MM.1S (cell line): ENCODE results near the gene MACROD2.

Experiments used
- DNase-seq: peaks from one replicate; pipeline ENCODE4 v3.0.0-alpha.2; 2015
- H2AFZ ChIP-seq: fragments of 300-600 bp; sonication (generic); 2 replicates; pipeline ENCODE4 v1.6.0; 2016; ENCODE audit warnings: antibody characterized with exemption, low read length
- H3F3A ChIP-seq: fragments of 300-600 bp; sonication (generic); 2 replicates; pipeline ENCODE4 v1.6.1; 2016; ENCODE audit warnings: mild to moderate bottlenecking, antibody characterized with exemption, low read length, moderate library complexity, mixed read lengths; ENCODE audit not compliant: insufficient read depth
- H3K27ac ChIP-seq: fragments of 300-600 bp; sonication (generic); 2 replicates; pipeline ENCODE4 v1.5.1; 2016; ENCODE audit warnings: mild to moderate bottlenecking, low read length
- H3K27me3 ChIP-seq: fragments of 300-600 bp; sonication (generic); replicated peaks from 2 replicates; pipeline ENCODE4 v1.6.0; 2016; ENCODE audit warnings: low read length; ENCODE audit not compliant: insufficient read depth
- H3K36me3 ChIP-seq: fragments of 300-600 bp; sonication (generic); replicated peaks from 2 replicates; pipeline ENCODE4 v1.6.1; 2016; ENCODE audit warnings: mild to moderate bottlenecking, low read length, mixed read lengths; ENCODE audit not compliant: insufficient read depth
- H3K4me1 ChIP-seq: fragments of 300-600 bp; sonication (generic); 2 replicates; pipeline ENCODE4 v1.6.1; 2016; ENCODE audit warnings: low read length, mixed read lengths
- H3K4me2 ChIP-seq: fragments of 300-600 bp; sonication (generic); 2 replicates; pipeline ENCODE4 v1.6.0; 2016; ENCODE audit warnings: low read depth, low read length
- H3K4me3 ChIP-seq: fragments of 300-600 bp; sonication (generic); 2 replicates; pipeline ENCODE4 v1.5.1; 2016; ENCODE audit warnings: low read length, mixed read lengths
- H3K79me2 ChIP-seq: fragments of 300-600 bp; sonication (generic); 2 replicates; pipeline ENCODE4 v1.6.1; 2016; ENCODE audit warnings: mixed run types, low read length, mixed read lengths
- H3K9ac ChIP-seq: fragments of 300-600 bp; sonication (generic); 2 replicates; pipeline ENCODE4 v1.6.1; 2016; ENCODE audit warnings: low read length, mixed read lengths
- H3K9me2 ChIP-seq: fragments of 300-600 bp; sonication (generic); replicated peaks from 2 replicates; pipeline ENCODE4 v1.6.1; 2016; ENCODE audit warnings: mild to moderate bottlenecking, low read length, mixed read lengths; ENCODE audit not compliant: insufficient read depth
- H3K9me3 ChIP-seq: fragments of 300-600 bp; sonication (generic); replicated peaks from 2 replicates; pipeline ENCODE4 v1.6.1; 2016; ENCODE audit warnings: mild to moderate bottlenecking, low read length, mixed read lengths; ENCODE audit not compliant: insufficient read depth
- H4K20me1 ChIP-seq: fragments of 300-600 bp; sonication (generic); 2 replicates; pipeline ENCODE4 v1.6.1; 2016; ENCODE audit warnings: mild to moderate bottlenecking, low read length, moderate library complexity, mixed read lengths; ENCODE audit not compliant: insufficient read depth
- CTCF ChIP-seq: fragments of 300-600 bp; sonication (generic); IDR thresholded peaks from 2 replicates; pipeline ENCODE4 v1.5.1; 2016; ENCODE audit warnings: antibody characterized with exemption, low read length, mixed read lengths
- EZH2 ChIP-seq: fragments of 300-600 bp; sonication (generic); optimal IDR thresholded peaks from 2 replicates; pipeline ENCODE3; 2017; ENCODE audit warnings: low read depth, mild to moderate bottlenecking, antibody characterized with exemption, low read length, mixed read lengths
- EZH2phosphoT487 ChIP-seq: fragments of 300-600 bp; sonication (generic); IDR thresholded peaks from 2 replicates; pipeline ENCODE4 v1.6.1; 2018; ENCODE audit warnings: antibody characterized with exemption, low read length

The MACROD2 gene

GRCh38 chr20:15618110-15618509, 1622.8 kb downstream of the MACROD2 start:
- Histone ChIP-seq H3K27ac (no peak overlapping the region), H3K27me3 (no peaks in the 10 kb centered on the region), H3K36me3 (no peaks in the 10 kb centered on the region), H3K9me3 (no peaks in the 10 kb centered on the region), H3K4me2 (no peak overlapping the region), H2AFZ (no peak overlapping the region), H4K20me1 (no peaks in the 10 kb centered on the region), H3K9ac (no peak overlapping the region), H3K4me3 (no peak overlapping the region), H3K4me1 (no peaks in the 10 kb centered on the region), H3K79me2 (no peaks in the 10 kb centered on the region), H3F3A (no peaks in the 10 kb centered on the region), H3K9me2 (no peaks in the 10 kb centered on the region)
- DNase-seq: no peak
- TF ChIP-seq EZH2phosphoT487: no peak
- TF ChIP-seq CTCF: no peak
- TF ChIP-seq EZH2: no peak

- Histone ChIP-seq H3K27ac (no peak overlapping the region), H3K27me3 (no peaks in the 10 kb centered on the region), H3K36me3 (no peaks in the 10 kb centered on the region), H3K9me3 (no peaks in the 10 kb centered on the region), H3K4me2 (no peak overlapping the region), H3K4me1 (no peaks in the 10 kb centered on the region), H3K4me3 (no peak overlapping the region), H4K20me1 (no peaks in the 10 kb centered on the region), H3F3A (no peaks in the 10 kb centered on the region), H3K79me2 (no peaks in the 10 kb centered on the region), H3K9me2 (no peaks in the 10 kb centered on the region), H3K9ac (no peak overlapping the region), H2AFZ (no peak overlapping the region)
- TF ChIP-seq CTCF: no peak
- no peak for TF ChIP-seq EZH2phosphoT487
- TF ChIP-seq EZH2: no peak
- no peak for DNase-seq
Observed at GRCh38 chr20:15618912-15619311, 1623.6 kb downstream of the MACROD2 start.

- Histone ChIP-seq H3K9me2 (no peaks in the 10 kb centered on the region), H3K4me2 (no peak overlapping the region), H3K27ac (no peak overlapping the region), H3K79me2 (no peaks in the 10 kb centered on the region), H3F3A (no peaks in the 10 kb centered on the region), H2AFZ (no peak overlapping the region), H3K27me3 (no peaks in the 10 kb centered on the region), H3K36me3 (no peaks in the 10 kb centered on the region), H3K4me3 (no peak overlapping the region), H3K9ac (no peak overlapping the region), H3K4me1 (no peaks in the 10 kb centered on the region), H4K20me1 (no peaks in the 10 kb centered on the region), H3K9me3 (no peaks in the 10 kb centered on the region)
- DNase-seq: no peak
- TF ChIP-seq CTCF (no peak), EZH2 (no peak), EZH2phosphoT487 (no peak)
Observed at GRCh38 chr20:15619341-15619740, 1624.0 kb downstream of the MACROD2 start.
